HepG2 (cell line): ENCODE results near the gene VASH2. TPM values are rescaled to one million over a fixed set of nuclear protein-coding genes. Genes with fewer than 3 reads are reported as not detected.

Experiments
- ATAC-seq: fragments of 200-7000 bp; cut with Tn5 transposase; 3 replicates; pipeline ENCODE4 v1.9.1; 2020; ENCODE audit warnings: mild to moderate bottlenecking, moderate library complexity
- BruUV-seq: library from RNA; stranded (reverse); fragments of 400-500 nt; replicated peaks from 2 replicates; lab custom pipeline; 2021; lab: Mats Ljungman, UMichigan
- CTCF ChIA-PET: fragments of 300-600 bp; formaldehyde crosslinking; extraction: SDS; loops from one replicate; lab custom pipeline; 2021; ENCODE audit warnings: low total read pairs, inconsistent platforms, low intra/inter-chr PET ratio; lab: Yijun Ruan, JAX
- POLR2A ChIA-PET: fragments of 350-600 bp; sonication (Branson Sonifier 250); formaldehyde crosslinking; loops from one replicate; lab custom pipeline; 2020; ENCODE audit warnings: antibody characterized with exemption, inconsistent platforms; lab: Yijun Ruan, JAX
- DNase-seq: peaks from one replicate; pipeline ENCODE4 v3.0.0-alpha.2; 2015; ENCODE audit warnings: low spot score
- FAIRE-seq: peaks from 3 replicates; lab custom pipeline; 2011; peaks lifted over from hg19 to GRCh38; lab: Jason Lieb, UNC
- H2AFZ ChIP-seq: one replicate; pipeline ENCODE4 v1.6.1; 2011; ENCODE audit warnings: low read length, inconsistent platforms
- H3K27ac ChIP-seq: fragments of 300-600 bp; 3 replicates; pipeline ENCODE4 v1.8.0; 2011; ENCODE audit warnings: mixed run types, mild to moderate bottlenecking, mixed read lengths, low read length, inconsistent platforms; ENCODE audit not compliant: insufficient read depth; ENCODE audit errors: extremely low read length
- H3K27me3 ChIP-seq, 2 experiments: fragments of 200-600 bp in 1 of 2; 2 replicates in 1 of 2; 3 replicates in 1 of 2; pipeline versions ENCODE4 v1.6.0 to v1.8.0; 2011; ENCODE audit warnings: low read length in 2 of 2, mild to moderate bottlenecking in 2 of 2, moderate library complexity in 2 of 2, inconsistent platforms in 1 of 2; ENCODE audit not compliant: insufficient read depth in 2 of 2, control insufficient read depth in 1 of 2
- H3K36me3 ChIP-seq, 2 experiments: fragments of 200-600 bp in 1 of 2; replicated peaks in 1 of 2; 2 replicates in 1 of 2; 3 replicates in 1 of 2; pipeline versions ENCODE4 v1.5.1 to v1.8.0; 2011; ENCODE audit warnings: low read length in 2 of 2, inconsistent platforms in 1 of 2; ENCODE audit not compliant: insufficient read depth in 2 of 2, control insufficient read depth in 1 of 2
- H3K4me1 ChIP-seq: 2 replicates; pipeline ENCODE4 v1.5.1; 2012; ENCODE audit warnings: low read length, inconsistent platforms; ENCODE audit not compliant: insufficient read depth
- H3K4me2 ChIP-seq: 2 replicates; pipeline ENCODE4 v1.6.0; 2011; ENCODE audit warnings: low read depth, low read length, inconsistent platforms
- H3K4me3 ChIP-seq, 3 experiments: fragments of 200-600 bp in 1 of 3; sonication (generic), shearing (Covaris generic) in 1 of 3; replicated peaks in 1 of 3; 2 replicates each; pipeline ENCODE4 v1.5.1; 2011 to 2016; ENCODE audit warnings: low read length in 3 of 3, inconsistent platforms in 2 of 3, low read depth in 2 of 3, mild to moderate bottlenecking in 2 of 3, control low read depth in 1 of 3, mixed read lengths in 1 of 3; ENCODE audit not compliant: insufficient read depth in 1 of 3
- H3K79me2 ChIP-seq: one replicate; pipeline ENCODE4 v1.6.1; 2011; ENCODE audit warnings: low read length, inconsistent platforms; ENCODE audit not compliant: insufficient read depth
- H3K9ac ChIP-seq: 2 replicates; pipeline ENCODE4 v1.6.0; 2011; ENCODE audit warnings: mild to moderate bottlenecking, low read depth, low read length, inconsistent platforms; ENCODE audit not compliant: insufficient read depth
- H3K9me3 ChIP-seq: 2 replicates; pipeline ENCODE4 v1.5.1; 2012; ENCODE audit warnings: mild to moderate bottlenecking, low read length
- H4K20me1 ChIP-seq: 2 replicates; pipeline ENCODE4 v1.6.0; 2011; ENCODE audit warnings: inconsistent platforms, mild to moderate bottlenecking, low read length, moderate library complexity; ENCODE audit not compliant: insufficient read depth
- ATM ChIP-seq: fragments of 450-650 bp; IDR thresholded peaks from 2 replicates; pipeline ENCODE4 v1.7.1; 2017; ENCODE audit warnings: mild to moderate bottlenecking, borderline replicate concordance
- CHD2 ChIP-seq: IDR thresholded peaks from 2 replicates; pipeline ENCODE4 v1.6.1; 2011; ENCODE audit warnings: low read depth, low read length, improper control_type of control experiment
- GTF2F1 ChIP-seq: fragments of 150-350 bp; IDR thresholded peaks from 2 replicates; pipeline ENCODE4 v1.6.1; 2014; ENCODE audit warnings: low read length
- KDM5B ChIP-seq: sonication (generic); formaldehyde crosslinking; IDR thresholded peaks from 2 replicates; pipeline ENCODE4 v1.4.0; 2020; ENCODE audit warnings: missing genetic modification reagents, mild to moderate bottlenecking, borderline replicate concordance
- MEIS2 ChIP-seq: sonication (generic); formaldehyde crosslinking; IDR thresholded peaks from 2 replicates; pipeline ENCODE4 v1.9.0; 2021; ENCODE audit warnings: mild to moderate bottlenecking, missing genetic modification reagents
- NBN ChIP-seq: fragments of 450-650 bp; conservative IDR thresholded peaks from 2 replicates; pipeline ENCODE4 v1.6.1; 2017
- REL ChIP-seq: sonication (generic); formaldehyde crosslinking; conservative IDR thresholded peaks from 2 replicates; pipeline ENCODE4 v1.8.0; 2022; ENCODE audit warnings: mild to moderate bottlenecking, missing genetic modification reagents, moderate library complexity
- U2AF1 ChIP-seq: fragments of 200-400 bp; formaldehyde crosslinking; optimal IDR thresholded peaks from 2 replicates; pipeline ENCODE3; 2017; ENCODE audit warnings: mild to moderate bottlenecking, low read depth, low read length
- ZHX1 ChIP-seq: sonication (generic); formaldehyde crosslinking; IDR thresholded peaks from 2 replicates; pipeline ENCODE4 v1.8.1; 2022; ENCODE audit warnings: low read depth, mild to moderate bottlenecking, missing genetic modification reagents
- ZKSCAN8 ChIP-seq: IDR thresholded peaks from 2 replicates; pipeline ENCODE4 v1.6.1; 2016; ENCODE audit warnings: borderline replicate concordance, missing genetic modification reagents, missing compliant biosample characterization
- ZNF232 ChIP-seq: sonication (generic); formaldehyde crosslinking; IDR thresholded peaks from 2 replicates; pipeline ENCODE4 v1.4.0; 2020; ENCODE audit warnings: missing genetic modification reagents, borderline replicate concordance
- ZNF251 ChIP-seq: sonication (generic); formaldehyde crosslinking; IDR thresholded peaks from 2 replicates; pipeline ENCODE4 v1.9.0; 2021; ENCODE audit warnings: mild to moderate bottlenecking, missing genetic modification reagents
- ZNF274 ChIP-seq: sonication (generic); formaldehyde crosslinking; IDR thresholded peaks from 2 replicates; pipeline ENCODE4 v1.5.1; 2020; ENCODE audit warnings: mild to moderate bottlenecking, missing genetic modification reagents
- ZNF354B ChIP-seq: sonication (generic); formaldehyde crosslinking; IDR thresholded peaks from 2 replicates; pipeline ENCODE4 v1.8.0; 2022; ENCODE audit warnings: mild to moderate bottlenecking, missing genetic modification reagents
- WGBS: methylation state at CpG from one replicate; pipeline ENCODE4 v1.1.6; 2017; ENCODE audit warnings: low lambda C conversion rate; 5-methylcytosine and 5-hydroxymethylcytosine counted together
- in situ Hi-C: cut with HindIII; loops from 2 replicates; pipeline ENCODE4 v1.10.0; 2017; ENCODE audit warnings: low pct_unique_long_range_greater_than_20kb; ENCODE audit not compliant: extremely low pct_ligation_motif_present
- intact Hi-C: fragments of 100-400 bp; cut with micrococcal nuclease; formaldehyde crosslinking; loops from one replicate; pipeline ENCODE4 v1.10.0; 2022; ENCODE audit not compliant: unreplicated experiment
- polyA plus RNA-seq, 8 experiments: library from polyadenylated mRNA; depleted of rRNA in 3 of 8; stranded (reverse) in 7 of 8; unstranded in 1 of 8; fragments of >200 nt; fragmentation: Illumina TruSeq in 4 of 8; extraction: Trizol in 4 of 8; gene quantifications; 2 replicates each; pipeline versions ENCODE4 v1.2.1 to v1.2.3, GENCODE V29; 2011 to 2016; ENCODE audit warnings: low read depth in 4 of 8, missing spikeins in 1 of 8, mixed read lengths in 1 of 8; ENCODE audit not compliant: insufficient read depth in 1 of 8
- total RNA-seq, 5 experiments: library from RNA; depleted of rRNA; stranded (reverse); fragments of >200 nt; fragmentation: Illumina TruSeq; extraction: Trizol; gene quantifications; 2 replicates each; pipeline ENCODE4 v1.2.3, GENCODE V29; 2016; ENCODE audit warnings: low read depth in 1 of 5
- TF ChIP-seq, protein P1 (sequence below): sonication (generic); formaldehyde crosslinking; IDR thresholded peaks from 2 replicates; pipeline ENCODE4 v1.4.0; 2020; ENCODE audit warnings: low read depth, mild to moderate bottlenecking, missing genetic modification reagents

VASH2 gene
- total and polyA plus RNA-seq, 2 of the 13 experiments (the other 11 are each of a cell fraction or from before 2014, with no cell fraction given), result 0.44 to 1.00 TPM

DNA sequence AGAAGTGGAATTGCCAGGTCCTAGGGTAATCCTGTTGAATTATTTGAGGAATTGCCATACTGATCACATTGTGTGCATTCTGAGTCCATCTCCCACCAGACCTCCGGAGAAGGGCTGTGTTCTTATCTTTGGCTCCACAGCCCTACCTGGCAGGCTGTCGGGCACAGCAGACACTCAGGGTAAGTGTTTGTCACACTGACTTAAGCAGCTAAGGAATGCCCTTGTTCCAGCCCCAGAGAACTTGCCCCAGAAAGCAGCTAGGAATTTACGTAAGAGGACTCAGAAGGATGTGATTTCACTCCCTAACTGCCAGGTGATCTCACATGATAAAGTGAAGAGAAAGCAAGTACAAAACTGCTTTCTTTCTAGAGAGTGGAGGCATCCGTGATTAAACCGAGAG lies 21.0 kb downstream of the VASH2 start:
- TF ChIP-seq KDM5B (CRISPR knock-in tag) (no peak), ZKSCAN8 (CRISPR knock-in tag) (no peak), ZNF232 (CRISPR knock-in tag) (no peak), REL (CRISPR knock-in tag) (no peak), CHD2 (no peak), ZNF354B (no peak), U2AF1 (no peak)
- TF ChIP-seq, protein P1, sequence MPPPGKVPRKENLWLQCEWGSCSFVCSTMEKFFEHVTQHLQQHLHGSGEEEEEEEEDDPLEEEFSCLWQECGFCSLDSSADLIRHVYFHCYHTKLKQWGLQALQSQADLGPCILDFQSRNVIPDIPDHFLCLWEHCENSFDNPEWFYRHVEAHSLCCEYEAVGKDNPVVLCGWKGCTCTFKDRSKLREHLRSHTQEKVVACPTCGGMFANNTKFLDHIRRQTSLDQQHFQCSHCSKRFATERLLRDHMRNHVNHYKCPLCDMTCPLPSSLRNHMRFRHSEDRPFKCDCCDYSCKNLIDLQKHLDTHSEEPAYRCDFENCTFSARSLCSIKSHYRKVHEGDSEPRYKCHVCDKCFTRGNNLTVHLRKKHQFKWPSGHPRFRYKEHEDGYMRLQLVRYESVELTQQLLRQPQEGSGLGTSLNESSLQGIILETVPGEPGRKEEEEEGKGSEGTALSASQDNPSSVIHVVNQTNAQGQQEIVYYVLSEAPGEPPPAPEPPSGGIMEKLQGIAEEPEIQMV (CRISPR knock-in tag), result no peak
- no peak for FAIRE-seq
- no peaks in the 10 kb centered on the region for H3K36me3 ChIP-seq

GRCh38 chr1:212973426-212973825 lies 23.1 kb downstream of the VASH2 start:
- no peak for FAIRE-seq
- 62% methylated on average over 4 of the region's 4 CpGs for WGBS
- no peaks in the 10 kb centered on the region for H3K36me3 ChIP-seq
- H3K9ac ChIP-seq, result no peak overlapping the region
- no peak for TF ChIP-seq ATM
- no peak for TF ChIP-seq GTF2F1
- no peak for TF ChIP-seq ZNF251 (CRISPR knock-in tag)
- no peak for TF ChIP-seq NBN
- TF ChIP-seq ZNF274 (CRISPR knock-in tag), result no peak
- no peak for TF ChIP-seq ZHX1
- TF ChIP-seq MEIS2 (CRISPR knock-in tag), result no peak
- no peak overlapping the region for H3K27ac ChIP-seq
- H3K27me3 ChIP-seq, result no peaks in the 10 kb centered on the region; a peak in 1 of 5 replicates
- intact Hi-C loops, result no loop called here
- no peak for DNase-seq
- H3K4me2 ChIP-seq, result no peak overlapping the region
- no peak overlapping the region for H3K4me3 ChIP-seq
- ChIA-PET POLR2A (no interaction called here), CTCF (no interaction called here)
- in situ Hi-C loops, result no loop called here
- no peaks in the 10 kb centered on the region for H3K4me1 ChIP-seq
- no peaks in the 10 kb centered on the region for H3K79me2 ChIP-seq
- no peaks in the 10 kb centered on the region for H4K20me1 ChIP-seq
- ATAC-seq, result no peak
- H3K9me3 ChIP-seq, result no peaks in the 10 kb centered on the region
- no TSS peak for BruUV-seq
- H2AFZ ChIP-seq, result no peak overlapping the region

More for the DNA sequence above, 21.0 kb downstream of the VASH2 start:
- Histone ChIP-seq H3K27me3 (no peaks in the 10 kb centered on the region), H3K4me3 (no peak overlapping the region), H2AFZ (no peak overlapping the region), H3K79me2 (no peaks in the 10 kb centered on the region), H3K9me3 (no peaks in the 10 kb centered on the region), H3K4me2 (no peak overlapping the region), H4K20me1 (no peaks in the 10 kb centered on the region), H3K4me1 (no peaks in the 10 kb centered on the region), H3K27ac (no peak overlapping the region), H3K9ac (no peak overlapping the region)
- DNase-seq (no peak), ATAC-seq (no peak)
- in situ Hi-C loops, result no loop called here
- ChIA-PET CTCF (no interaction called here), POLR2A (no interaction called here)
- WGBS, result 88% methylated on average over 5 of the region's 5 CpGs
- no TSS peak for BruUV-seq
- intact Hi-C loops, result no loop called here
